OCI-LY1 (cell line): ENCODE data around the gene C6orf141.

Experiments used
- H2AFZ ChIP-seq: fragments of 200-600 bp; sonication (generic), shearing (Covaris generic); 2 replicates; pipeline ENCODE4 v1.6.0; 2014; ENCODE audit warnings: antibody characterized with exemption, mild to moderate bottlenecking, low read length
- H3F3A ChIP-seq: fragments of 200-600 bp; sonication (generic), shearing (Covaris generic); 2 replicates; pipeline ENCODE4 v1.6.0; 2014; ENCODE audit warnings: mild to moderate bottlenecking, antibody characterized with exemption, low read length, moderate library complexity; ENCODE audit not compliant: insufficient read depth
- H3K27ac ChIP-seq: fragments of 200-600 bp; sonication (generic); 2 replicates; pipeline ENCODE4 v1.5.1; 2014; ENCODE audit warnings: low read length, mixed run types, mild to moderate bottlenecking, low read depth; ENCODE audit not compliant: poor library complexity, severe bottlenecking
- H3K27me3 ChIP-seq: fragments of 200-600 bp; sonication (generic); 2 replicates; pipeline ENCODE4 v1.6.0; 2014; ENCODE audit warnings: antibody characterized with exemption, mild to moderate bottlenecking, low read length, moderate library complexity; ENCODE audit not compliant: insufficient read depth
- H3K36me3 ChIP-seq: fragments of 200-600 bp; sonication (generic); 2 replicates; pipeline ENCODE4 v1.6.1; 2014; ENCODE audit warnings: mild to moderate bottlenecking, antibody characterized with exemption, low read length, moderate library complexity, mixed read lengths; ENCODE audit not compliant: insufficient read depth
- H3K4me1 ChIP-seq: fragments of 200-600 bp; sonication (generic); 2 replicates; pipeline ENCODE4 v1.5.1; 2014; ENCODE audit warnings: mild to moderate bottlenecking, low read length, moderate library complexity; ENCODE audit not compliant: insufficient read depth, severe bottlenecking
- H3K4me2 ChIP-seq: fragments of 200-600 bp; sonication (generic), shearing (Covaris generic); 2 replicates; pipeline ENCODE4 v1.6.1; 2014; ENCODE audit warnings: low read length
- H3K4me3 ChIP-seq: fragments of 200-600 bp; sonication (generic); 2 replicates; pipeline ENCODE4 v1.5.1; 2014; ENCODE audit warnings: low read length, low read depth, mild to moderate bottlenecking, mixed read lengths; ENCODE audit not compliant: poor library complexity, severe bottlenecking
- H3K79me2 ChIP-seq: fragments of 200-600 bp; shearing (Covaris generic); 2 replicates; pipeline ENCODE4 v1.6.1; 2016; ENCODE audit warnings: mixed run types, low read length, mixed read lengths; ENCODE audit not compliant: insufficient read depth
- H3K9ac ChIP-seq: fragments of 200-600 bp; sonication (generic), shearing (Covaris generic); 2 replicates; pipeline ENCODE4 v1.6.1; 2014; ENCODE audit warnings: mild to moderate bottlenecking, low read length, mixed read lengths
- H3K9me2 ChIP-seq: fragments of 200-600 bp; sonication (generic), shearing (Covaris generic); 2 replicates; pipeline ENCODE4 v1.6.1; 2014; ENCODE audit warnings: low read depth, mild to moderate bottlenecking, low read length, mixed read lengths
- H3K9me3 ChIP-seq: fragments of 200-600 bp; shearing (Covaris generic); 2 replicates; pipeline ENCODE4 v1.6.1; 2014; ENCODE audit warnings: low read length, mixed read lengths
- H4K20me1 ChIP-seq: fragments of 200-600 bp; sonication (generic), shearing (Covaris generic); 2 replicates; pipeline ENCODE4 v1.6.0; 2016; ENCODE audit warnings: mild to moderate bottlenecking, low read length; ENCODE audit not compliant: insufficient read depth
- CTCF ChIP-seq: fragments of 200-600 bp; sonication (generic), shearing (Covaris generic); IDR thresholded peaks from 2 replicates; pipeline ENCODE4 v1.5.1; 2017; ENCODE audit warnings: mild to moderate bottlenecking, antibody characterized with exemption, low read length, moderate library complexity, mixed read lengths
- EZH2 ChIP-seq: fragments of 200-600 bp; sonication (generic), shearing (Covaris generic); IDR thresholded peaks from 2 replicates; pipeline ENCODE4 v1.8.0; 2017; ENCODE audit warnings: borderline replicate concordance, mixed run types, mild to moderate bottlenecking, antibody characterized with exemption, low read length, moderate library complexity, mixed read lengths

Gene C6orf141

GRCh38 chr6:49519660-49520059 is 30.8 kb upstream of the C6orf141 start:
- no peak overlapping the region for H3K4me3 ChIP-seq
- no peaks in the 10 kb centered on the region for H3F3A ChIP-seq
- no peaks in the 10 kb centered on the region for H3K27me3 ChIP-seq
- H3K79me2 ChIP-seq: no peaks in the 10 kb centered on the region
- H4K20me1 ChIP-seq: no peaks in the 10 kb centered on the region
- no peak overlapping the region for H3K9ac ChIP-seq
- no peaks in the 10 kb centered on the region for H3K36me3 ChIP-seq
- no peak overlapping the region for H2AFZ ChIP-seq
- no peaks in the 10 kb centered on the region for H3K9me2 ChIP-seq
- H3K9me3 ChIP-seq: no peaks in the 10 kb centered on the region
- no peak overlapping the region for H3K27ac ChIP-seq
- H3K4me2 ChIP-seq: no peak overlapping the region
- no peak for TF ChIP-seq CTCF
- TF ChIP-seq EZH2: no peak
- H3K4me1 ChIP-seq: no peaks in the 10 kb centered on the region

DNA sequence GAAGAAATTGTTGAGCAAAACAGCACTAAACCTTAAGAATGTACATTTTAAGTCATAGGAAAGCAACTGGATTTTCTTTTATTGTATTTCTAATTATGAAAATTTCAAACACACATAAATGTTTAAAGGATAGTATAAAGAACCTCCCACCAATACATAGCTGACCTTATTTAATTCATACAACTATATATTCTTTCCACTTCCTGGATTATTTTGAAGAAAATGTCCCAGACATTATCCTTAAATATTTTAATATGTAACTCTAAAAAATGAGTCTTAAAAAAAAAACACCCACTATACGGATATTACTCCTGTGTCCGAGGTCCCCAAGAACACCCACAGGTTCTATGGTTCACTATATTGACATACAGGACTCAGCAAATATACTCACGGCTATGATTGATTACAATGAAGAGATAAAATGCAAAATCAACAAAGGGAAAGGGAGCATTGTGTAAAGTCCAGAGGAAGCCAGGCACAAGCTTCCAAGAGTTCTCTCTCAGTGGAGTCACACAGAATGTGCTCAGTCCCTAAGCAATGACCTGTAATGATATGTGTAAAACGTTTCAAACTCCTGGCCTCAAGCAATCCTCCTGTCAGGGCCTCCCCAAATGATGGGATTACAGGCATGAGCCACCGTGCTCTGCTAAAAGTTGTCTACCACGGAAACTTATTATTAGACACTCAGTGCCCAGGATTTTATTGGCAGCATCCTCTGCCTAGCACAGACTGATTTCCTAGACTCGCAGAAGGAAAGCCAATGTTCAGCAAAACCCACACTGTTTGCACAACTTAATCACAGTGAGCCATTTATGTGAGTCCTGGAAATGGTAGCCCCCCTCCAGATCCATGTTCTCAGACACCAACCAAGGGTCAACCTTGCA is 27.5 kb upstream of the C6orf141 start:
- Histone ChIP-seq H2AFZ (no peak overlapping the region), H3K36me3 (no peaks in the 10 kb centered on the region), H4K20me1 (no peaks in the 10 kb centered on the region), H3K4me2 (no peak overlapping the region), H3K9me2 (no peaks in the 10 kb centered on the region), H3K27ac (no peak overlapping the region), H3K4me1 (no peaks in the 10 kb centered on the region), H3F3A (no peaks in the 10 kb centered on the region), H3K4me3 (no peak overlapping the region), H3K79me2 (no peaks in the 10 kb centered on the region), H3K9me3 (no peaks in the 10 kb centered on the region), H3K27me3 (no peaks in the 10 kb centered on the region), H3K9ac (no peak overlapping the region)
- no peak for TF ChIP-seq EZH2
- TF ChIP-seq CTCF: no peak

DNA sequence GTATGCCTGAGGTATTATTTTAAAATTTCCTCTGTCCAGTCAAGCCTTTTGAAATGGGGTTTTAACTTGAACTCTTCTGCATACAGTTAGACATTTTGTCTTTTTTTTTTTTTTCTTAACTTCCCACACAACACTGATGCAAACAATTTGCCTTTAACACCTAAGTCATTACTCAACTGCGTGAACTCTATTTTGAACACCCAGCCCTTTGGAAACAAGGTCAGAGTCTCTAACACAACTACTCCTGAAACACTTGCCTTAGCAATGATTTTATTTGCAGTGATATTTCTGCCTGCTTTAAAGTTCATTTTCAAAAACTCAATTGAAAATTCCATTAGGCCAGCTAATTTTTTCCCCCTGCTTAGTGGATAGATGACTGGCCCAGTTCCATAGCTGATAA is 26.6 kb upstream of the C6orf141 start:
- no peaks in the 10 kb centered on the region for H3K27me3 ChIP-seq
- no peaks in the 10 kb centered on the region for H3K9me2 ChIP-seq
- TF ChIP-seq EZH2: no peak
- no peak for TF ChIP-seq CTCF
- no peaks in the 10 kb centered on the region for H3K36me3 ChIP-seq
- H3K4me3 ChIP-seq: no peak overlapping the region
- H3K9me3 ChIP-seq: no peaks in the 10 kb centered on the region
- H3K27ac ChIP-seq: no peak overlapping the region
- H4K20me1 ChIP-seq: no peaks in the 10 kb centered on the region
- no peaks in the 10 kb centered on the region for H3F3A ChIP-seq
- no peaks in the 10 kb centered on the region for H3K79me2 ChIP-seq
- no peak overlapping the region for H2AFZ ChIP-seq
- no peaks in the 10 kb centered on the region for H3K4me1 ChIP-seq
- no peak overlapping the region for H3K9ac ChIP-seq
- no peak overlapping the region for H3K4me2 ChIP-seq
